Neural cell (in vitro differentiated cells): ENCODE results near the gene MYBPC1.

Experiments used
- CTCF ChIP-seq: fragments of 450-650 bp; IDR thresholded peaks from 2 replicates; pipeline ENCODE4 v1.5.1; 2014; ENCODE audit warnings: antibody characterized with exemption, mild to moderate bottlenecking, moderate library complexity; ENCODE audit not compliant: poor library complexity, severe bottlenecking
- EP300 ChIP-seq: fragments of 450-650 bp; conservative IDR thresholded peaks from 2 replicates; pipeline ENCODE4 v1.6.1; 2014; ENCODE audit warnings: antibody characterized with exemption, mild to moderate bottlenecking, moderate library complexity; ENCODE audit not compliant: poor library complexity, severe bottlenecking
- EZH2 ChIP-seq: fragments of 200-600, 300-800 bp; shearing (Covaris generic), sonication (generic); IDR thresholded peaks from 2 replicates; pipeline ENCODE4 v1.6.1; 2014; ENCODE audit warnings: antibody characterized with exemption, low read length, borderline replicate concordance, mild to moderate bottlenecking; ENCODE audit not compliant: insufficient read depth, poor library complexity, severe bottlenecking
- MXI1 ChIP-seq: fragments of 450-650 bp; conservative IDR thresholded peaks from 2 replicates; pipeline ENCODE4 v1.6.1; 2014; ENCODE audit warnings: antibody characterized with exemption, mild to moderate bottlenecking; ENCODE audit not compliant: poor library complexity, severe bottlenecking
- POLR2AphosphoS5 ChIP-seq: IDR thresholded peaks from 2 replicates; pipeline ENCODE4 v1.6.1; 2012
- RAD21 ChIP-seq: fragments of 450-650 bp; conservative IDR thresholded peaks from 2 replicates; pipeline ENCODE4 v1.6.1; 2014; ENCODE audit warnings: antibody characterized with exemption, mild to moderate bottlenecking, moderate library complexity
- REST ChIP-seq: IDR thresholded peaks from 2 replicates; pipeline ENCODE4 v1.6.1; 2012; ENCODE audit warnings: borderline replicate concordance

- TF ChIP-seq CTCF = no peak
- TF ChIP-seq EP300 = no peak
- no peak for TF ChIP-seq EZH2
- TF ChIP-seq POLR2AphosphoS5 = no peak
- no peak for TF ChIP-seq MXI1
- TF ChIP-seq RAD21 = no peak
- no peak for TF ChIP-seq REST
Measured at GRCh38 chr12:101666052-101666728, 71.4 kb downstream of the MYBPC1 start.
